HEK293 (cell line): ENCODE measurements around the gene RMND1.

ENCODE experiments used
- TCF7L2 ChIP-seq: IDR thresholded peaks from 2 replicates; pipeline ENCODE4 v1.6.1; 2011; ENCODE audit warnings: low read depth, mild to moderate bottlenecking, inconsistent platforms, low read length, moderate library complexity, borderline replicate concordance
- ZBTB48 ChIP-seq: fragments of 450-650 bp; formaldehyde crosslinking; IDR thresholded peaks from 2 replicates; pipeline ENCODE4 v1.5.1; 2016; ENCODE audit warnings: missing biosample characterization, missing genetic modification characterization
- ZNF274 ChIP-seq, 2 experiments: fragments of 200-500 bp in 1 of 2; fragments of 450-650 bp in 1 of 2; sonication (Bioruptor generic) in 1 of 2; formaldehyde crosslinking in 1 of 2; IDR thresholded peaks; 2 replicates each; pipeline versions ENCODE4 v1.5.1 to v1.6.1; 2014 to 2016; ENCODE audit warnings: borderline replicate concordance in 1 of 2, inconsistent platforms in 1 of 2, low read length in 1 of 2, missing biosample characterization in 1 of 2, missing genetic modification characterization in 1 of 2
- ZNF626 ChIP-seq: fragments of 450-650 bp; sonication (Bioruptor Pico); formaldehyde crosslinking; IDR thresholded peaks from 2 replicates; pipeline ENCODE4 v1.5.1; 2018; ENCODE audit warnings: missing biosample characterization, missing genetic modification characterization, inconsistent platforms
- TF ChIP-seq, protein P1 (sequence below): fragments of 450-650 bp; formaldehyde crosslinking; IDR thresholded peaks from 2 replicates; pipeline ENCODE4 v1.5.1; 2016; ENCODE audit warnings: missing biosample characterization, missing genetic modification characterization

DNA sequence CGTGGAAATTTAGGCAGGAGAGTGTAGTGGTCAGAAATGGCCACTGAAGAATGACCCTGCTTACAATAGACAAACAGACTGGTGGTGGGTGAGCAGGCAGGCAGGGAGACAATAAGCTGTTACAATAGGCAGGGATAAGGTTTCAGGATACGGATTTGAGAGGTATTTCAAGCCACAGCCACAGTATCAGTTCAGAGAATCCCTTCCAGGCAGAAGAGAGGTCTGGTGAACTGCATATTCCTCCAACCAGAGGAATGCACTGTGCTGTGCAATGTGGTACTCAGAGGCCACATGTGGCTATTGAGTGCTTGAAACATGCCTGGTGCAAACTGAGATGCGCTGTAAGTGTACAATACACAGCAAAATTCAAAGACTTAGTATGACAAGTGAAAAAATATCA is 20.6 kb downstream of the RMND1 start:
- TF ChIP-seq, protein P1, sequence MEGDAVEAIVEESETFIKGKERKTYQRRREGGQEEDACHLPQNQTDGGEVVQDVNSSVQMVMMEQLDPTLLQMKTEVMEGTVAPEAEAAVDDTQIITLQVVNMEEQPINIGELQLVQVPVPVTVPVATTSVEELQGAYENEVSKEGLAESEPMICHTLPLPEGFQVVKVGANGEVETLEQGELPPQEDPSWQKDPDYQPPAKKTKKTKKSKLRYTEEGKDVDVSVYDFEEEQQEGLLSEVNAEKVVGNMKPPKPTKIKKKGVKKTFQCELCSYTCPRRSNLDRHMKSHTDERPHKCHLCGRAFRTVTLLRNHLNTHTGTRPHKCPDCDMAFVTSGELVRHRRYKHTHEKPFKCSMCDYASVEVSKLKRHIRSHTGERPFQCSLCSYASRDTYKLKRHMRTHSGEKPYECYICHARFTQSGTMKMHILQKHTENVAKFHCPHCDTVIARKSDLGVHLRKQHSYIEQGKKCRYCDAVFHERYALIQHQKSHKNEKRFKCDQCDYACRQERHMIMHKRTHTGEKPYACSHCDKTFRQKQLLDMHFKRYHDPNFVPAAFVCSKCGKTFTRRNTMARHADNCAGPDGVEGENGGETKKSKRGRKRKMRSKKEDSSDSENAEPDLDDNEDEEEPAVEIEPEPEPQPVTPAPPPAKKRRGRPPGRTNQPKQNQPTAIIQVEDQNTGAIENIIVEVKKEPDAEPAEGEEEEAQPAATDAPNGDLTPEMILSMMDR = no peak
- TF ChIP-seq ZNF274 (IDR thresholded peaks at IDR 0.05; ENCODE audit: low read length) = no peak
- TF ChIP-seq ZNF274 (tag by site-specific recombination; IDR thresholded peaks at IDR 0.05; ENCODE audit: borderline replicate concordance) = no peak
- no peak for TF ChIP-seq ZBTB48 (tag by site-specific recombination)
- no peak for TF ChIP-seq ZNF626
- no peak for TF ChIP-seq TCF7L2
